ENCODE data around the gene YPEL1.

DNA sequence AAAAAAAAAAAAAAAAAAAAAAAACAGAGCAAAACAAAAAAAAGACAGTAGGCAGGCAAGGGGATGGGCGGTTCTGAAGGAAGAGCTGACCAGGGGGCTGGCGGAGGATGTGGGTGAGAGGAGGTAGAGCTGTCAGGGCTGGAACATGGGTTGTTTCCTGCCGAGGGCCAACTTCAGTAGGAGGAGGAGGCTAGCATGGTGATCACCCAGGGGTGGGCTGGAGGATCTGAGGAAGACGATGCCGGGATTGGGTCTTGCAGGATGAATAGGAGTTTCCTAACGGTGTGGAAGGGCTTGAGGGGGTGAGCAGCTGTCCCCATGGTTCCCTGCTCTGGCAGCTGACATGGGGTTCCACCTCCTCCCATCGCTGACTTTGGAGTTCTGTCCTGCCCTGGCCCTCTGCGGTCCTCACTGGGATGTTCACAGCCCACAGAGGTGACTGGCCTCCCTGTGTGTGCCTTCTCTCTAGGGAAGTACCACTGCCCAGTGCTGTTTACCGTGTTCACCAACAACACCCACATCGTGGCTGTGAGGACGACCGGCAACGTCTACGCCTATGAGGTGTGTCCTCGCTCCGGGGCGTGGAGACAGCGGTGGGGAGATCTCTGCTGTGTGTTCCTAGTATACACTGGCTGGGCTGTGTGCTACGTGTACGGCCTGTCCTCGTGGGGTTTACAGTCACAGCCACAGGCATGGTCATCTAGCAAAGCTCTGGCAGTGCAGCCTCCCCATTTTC is 54.6 kb downstream of the YPEL1 start:
- TF ChIP-seq, protein P1, sequence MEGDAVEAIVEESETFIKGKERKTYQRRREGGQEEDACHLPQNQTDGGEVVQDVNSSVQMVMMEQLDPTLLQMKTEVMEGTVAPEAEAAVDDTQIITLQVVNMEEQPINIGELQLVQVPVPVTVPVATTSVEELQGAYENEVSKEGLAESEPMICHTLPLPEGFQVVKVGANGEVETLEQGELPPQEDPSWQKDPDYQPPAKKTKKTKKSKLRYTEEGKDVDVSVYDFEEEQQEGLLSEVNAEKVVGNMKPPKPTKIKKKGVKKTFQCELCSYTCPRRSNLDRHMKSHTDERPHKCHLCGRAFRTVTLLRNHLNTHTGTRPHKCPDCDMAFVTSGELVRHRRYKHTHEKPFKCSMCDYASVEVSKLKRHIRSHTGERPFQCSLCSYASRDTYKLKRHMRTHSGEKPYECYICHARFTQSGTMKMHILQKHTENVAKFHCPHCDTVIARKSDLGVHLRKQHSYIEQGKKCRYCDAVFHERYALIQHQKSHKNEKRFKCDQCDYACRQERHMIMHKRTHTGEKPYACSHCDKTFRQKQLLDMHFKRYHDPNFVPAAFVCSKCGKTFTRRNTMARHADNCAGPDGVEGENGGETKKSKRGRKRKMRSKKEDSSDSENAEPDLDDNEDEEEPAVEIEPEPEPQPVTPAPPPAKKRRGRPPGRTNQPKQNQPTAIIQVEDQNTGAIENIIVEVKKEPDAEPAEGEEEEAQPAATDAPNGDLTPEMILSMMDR (IDR thresholded peaks at IDR 0.05) = no peak
- no peak for TF ChIP-seq POLR2A (IDR thresholded peaks at IDR 0.05)

All from uterus (tissue), 2 donors.